Muscle of leg (tissue), 11 donors: Measurements from ENCODE around the gene GREB1L. TPM values are rescaled to one million over a fixed set of nuclear protein-coding genes. Genes with fewer than 3 reads are reported as not detected.
A peak's percentile ranks its signal among the peaks of the same experiment; 100 is the strongest.

Source experiments
- DNase-seq: peaks from one replicate; pipeline ENCODE4 v3.0.0; 2013
- H3K27ac ChIP-seq: one replicate; pipeline ENCODE4 v1.5.1; 2013; ENCODE audit warnings: mild to moderate bottlenecking, low read length, control low read depth
- H3K27me3 ChIP-seq: one replicate; pipeline ENCODE4 v1.6.1; 2013; ENCODE audit warnings: low read length; ENCODE audit not compliant: control insufficient read depth, insufficient read depth
- H3K36me3 ChIP-seq: one replicate; pipeline ENCODE4 v1.6.1; 2013; ENCODE audit warnings: low read length; ENCODE audit not compliant: control insufficient read depth, insufficient read depth
- H3K4me1 ChIP-seq: one replicate; pipeline ENCODE4 v1.6.1; 2013; ENCODE audit warnings: low read length; ENCODE audit not compliant: control insufficient read depth, insufficient read depth
- H3K4me3 ChIP-seq: one replicate; pipeline ENCODE4 v1.5.1; 2013; ENCODE audit warnings: low read length, control low read depth
- H3K9me3 ChIP-seq: replicated peaks from 2 replicates; pipeline ENCODE4 v1.6.1; 2013; ENCODE audit warnings: low read depth, low read length; ENCODE audit not compliant: control insufficient read depth
- WGBS: methylation state at CpG from one replicate; pipeline ENCODE4 v1.1.5; 2013; ENCODE audit warnings: missing lambda C conversion rate; ENCODE audit not compliant: insufficient coverage; 5-methylcytosine and 5-hydroxymethylcytosine counted together
- polyA plus RNA-seq, 8 donors: library from polyadenylated mRNA; unstranded; fragments of 120-200 nt; gene quantifications; one replicate each; pipeline versions ENCODE4 v1.2.1 to v1.2.3, GENCODE V29; 2013; ENCODE audit warnings: inconsistent platforms in 1 of 8, low replicate concordance in 1 of 8; ENCODE audit not compliant: insufficient read length in 8 of 8, insufficient read depth in 1 of 8
- total RNA-seq: library from RNA; stranded (reverse); fragments of 120-200 nt; gene quantifications from one replicate; pipeline ENCODE4 v1.2.4, GENCODE V29; 2013

Gene GREB1L
- total and polyA plus RNA-seq, 9 donors = 2.9 to 8.1 (median 4.9) TPM

GRCh38 chr18:21451851-21452250, 209.8 kb downstream of the GREB1L start:
- no peak for DNase-seq
- H3K27me3 ChIP-seq = no peaks in the 10 kb centered on the region
- no peaks in the 10 kb centered on the region for H3K9me3 ChIP-seq
- no peak overlapping the region for H3K4me3 ChIP-seq
- H3K36me3 ChIP-seq = no peaks in the 10 kb centered on the region
- H3K4me1 ChIP-seq = peaks cover 15% of the 10 kb centered on the region
- 100% methylated on average over 1 of the region's 2 CpGs for WGBS
- peak overlapping the region; percentile 52 for H3K27ac ChIP-seq

GRCh38 chr18:21452276-21452780, 210.3 kb downstream of the GREB1L start:
- no peak overlapping the region for H3K4me3 ChIP-seq
- whole genome bisulfite sequencing = 17% methylated on average over 1 of the region's 2 CpGs
- peak overlapping the region; percentile 52 for H3K27ac ChIP-seq
- H3K27me3 ChIP-seq = no peaks in the 10 kb centered on the region
- H3K9me3 ChIP-seq = no peaks in the 10 kb centered on the region
- peaks cover 15% of the 10 kb centered on the region for H3K4me1 ChIP-seq
- no peak for DNase-seq
- H3K36me3 ChIP-seq = no peaks in the 10 kb centered on the region

GRCh38 chr18:21452796-21453510, 210.9 kb downstream of the GREB1L start:
- H3K9me3 ChIP-seq = no peaks in the 10 kb centered on the region
- H3K27ac ChIP-seq = peak overlapping the region; percentile 52
- no peaks in the 10 kb centered on the region for H3K27me3 ChIP-seq
- no peak overlapping the region for H3K4me3 ChIP-seq
- H3K36me3 ChIP-seq = no peaks in the 10 kb centered on the region
- peak; percentile 65 for DNase-seq
- no CpG with 5 or more reads among the region's 4 CpGs for WGBS
- peaks cover 15% of the 10 kb centered on the region for H3K4me1 ChIP-seq

GRCh38 chr18:21453511-21453901, 211.5 kb downstream of the GREB1L start:
- Histone ChIP-seq H3K27me3 (no peaks in the 10 kb centered on the region), H3K4me1 (peaks cover 17% of the 10 kb centered on the region), H3K27ac (peak overlapping the region; percentile 52), H3K4me3 (no peak overlapping the region), H3K36me3 (no peaks in the 10 kb centered on the region), H3K9me3 (no peaks in the 10 kb centered on the region)
- DNase-seq = no peak
- WGBS = 50% methylated on average over 6 of the region's 6 CpGs

- no peaks in the 10 kb centered on the region for H3K27me3 ChIP-seq
- H3K36me3 ChIP-seq = no peaks in the 10 kb centered on the region
- no peak for DNase-seq
- no peak overlapping the region for H3K27ac ChIP-seq
- H3K4me1 ChIP-seq = peaks cover 20% of the 10 kb centered on the region
- no peak overlapping the region for H3K4me3 ChIP-seq
- H3K9me3 ChIP-seq = no peaks in the 10 kb centered on the region
- WGBS = no CpG with 5 or more reads among the region's 5 CpGs
Observed at GRCh38 chr18:21454725-21455124, 212.7 kb downstream of the GREB1L start.

- H3K4me3 ChIP-seq = no peak overlapping the region
- no peak for DNase-seq
Observed at GRCh38 chr18:21456428-21457178, 214.6 kb downstream of the GREB1L start.

GRCh38 chr18:21457179-21457535, 215.1 kb downstream of the GREB1L start:
- no peaks in the 10 kb centered on the region for H3K9me3 ChIP-seq
- DNase-seq = no peak
- H3K4me1 ChIP-seq = peaks cover 24% of the 10 kb centered on the region
- H3K4me3 ChIP-seq = no peak overlapping the region
- H3K27me3 ChIP-seq = no peaks in the 10 kb centered on the region
- H3K36me3 ChIP-seq = no peaks in the 10 kb centered on the region
- no peak overlapping the region for H3K27ac ChIP-seq

More at GRCh38 chr18:21456428-21457178, 214.6 kb downstream of the GREB1L start:
- Histone ChIP-seq H3K27ac (no peak overlapping the region), H3K36me3 (no peaks in the 10 kb centered on the region), H3K9me3 (no peaks in the 10 kb centered on the region), H3K4me1 (peaks cover 24% of the 10 kb centered on the region), H3K27me3 (no peaks in the 10 kb centered on the region)
- 43% methylated on average over 1 of the region's 5 CpGs for WGBS

GRCh38 chr18:21458310-21458709, 216.3 kb downstream of the GREB1L start:
- DNase-seq = peak; percentile 53
- Histone ChIP-seq H3K4me1 (peaks cover 18% of the 10 kb centered on the region), H3K27ac (no peak overlapping the region), H3K36me3 (no peaks in the 10 kb centered on the region), H3K4me3 (no peak overlapping the region), H3K27me3 (no peaks in the 10 kb centered on the region), H3K9me3 (no peaks in the 10 kb centered on the region)
- 100% methylated on average over 1 of the region's 1 CpG for WGBS

- WGBS = 60% methylated on average over 1 of the region's 6 CpGs
- Histone ChIP-seq H3K4me1 (peaks cover 14% of the 10 kb centered on the region), H3K4me3 (no peak overlapping the region)
Observed at GRCh38 chr18:21458788-21459187, 216.8 kb downstream of the GREB1L start.

GRCh38 chr18:21459706-21460286, 217.8 kb downstream of the GREB1L start:
- no peaks in the 10 kb centered on the region for H3K36me3 ChIP-seq
- 94% methylated on average over 3 of the region's 10 CpGs for WGBS
- DNase-seq = no peak
- H3K4me3 ChIP-seq = no peak overlapping the region
- H3K9me3 ChIP-seq = no peaks in the 10 kb centered on the region
- peaks cover 12% of the 10 kb centered on the region for H3K4me1 ChIP-seq
- H3K27ac ChIP-seq = no peak overlapping the region
- no peaks in the 10 kb centered on the region for H3K27me3 ChIP-seq

More at GRCh38 chr18:21458788-21459187, 216.8 kb downstream of the GREB1L start:
- no peak for DNase-seq
- Histone ChIP-seq H3K27me3 (no peaks in the 10 kb centered on the region), H3K27ac (peak overlapping the region; percentile 6), H3K36me3 (no peaks in the 10 kb centered on the region), H3K9me3 (no peaks in the 10 kb centered on the region)
